Body of pancreas (tissue), 4 donors: ENCODE data around the gene DGLUCY. TPM values are rescaled to one million over a fixed set of nuclear protein-coding genes. Genes with fewer than 3 reads are reported as not detected.

Source experiments
- ATAC-seq: fragments of 150-250 bp; one replicate; pipeline ENCODE4 v1.9.1; 2016
- DNase-seq, 4 donors: peaks; one replicate each; pipeline ENCODE4 v3.0.0-alpha.2; 2019
- H3K27ac ChIP-seq, 4 donors: fragments of 200-600 bp; sonication (generic); 1 replicate in 3 of 4; 2 replicates in 1 of 4; pipeline versions ENCODE4 v1.5.1 to v1.6.1; 2016 to 2019; ENCODE audit warnings: mild to moderate bottlenecking in 1 of 4, mixed read lengths in 1 of 4, moderate library complexity in 1 of 4
- H3K27me3 ChIP-seq, 2 donors: fragments of 200-600 bp; sonication (generic); one replicate each; pipeline ENCODE4 v1.6.0; 2016; ENCODE audit warnings: mild to moderate bottlenecking in 1 of 2
- H3K36me3 ChIP-seq, 2 donors: fragments of 200-600 bp; sonication (generic); replicated peaks in 1 of 2; 2 replicates each; pipeline ENCODE4 v1.5.1; 2016; ENCODE audit warnings: low read depth in 2 of 2; ENCODE audit not compliant: insufficient read depth in 1 of 2
- H3K4me1 ChIP-seq: fragments of 200-600 bp; sonication (generic); one replicate; pipeline ENCODE4 v1.6.0; 2016
- H3K4me3 ChIP-seq, 2 donors: fragments of 200-600 bp; sonication (generic); 1 replicate in 1 of 2; 2 replicates in 1 of 2; pipeline ENCODE4 v1.5.1; 2016 to 2019
- H3K9me3 ChIP-seq, 3 donors: fragments of 200-600 bp; sonication (generic); 1 replicate in 2 of 3; 2 replicates in 1 of 3; pipeline ENCODE4 v1.5.1; 2016
- POLR2A ChIP-seq, 3 donors: fragments of 450-650 bp; IDR thresholded peaks; one replicate each; pipeline ENCODE4 v1.6.1; 2016; ENCODE audit warnings: antibody characterized with exemption in 3 of 3, mild to moderate bottlenecking in 2 of 3
- WGBS, 2 donors: methylation state at CpG; one replicate each; pipeline ENCODE4 v1.1.5; 2017; 5-methylcytosine and 5-hydroxymethylcytosine counted together
- intact Hi-C: fragments of 100-400 bp; cut with DNase I; formaldehyde crosslinking; loops from one replicate; pipeline ENCODE4 v1.15.1; 2023
- total RNA-seq, 2 donors: library from RNA; depleted of rRNA; stranded (reverse); fragments of >200 nt; gene quantifications; one replicate each; pipeline ENCODE4 v1.1.0, GENCODE V29; 2016
- TF ChIP-seq, protein P1 (sequence below), 7 experiments: fragments of 450-650 bp in 4 of 7; fragments of 200-600 bp in 3 of 7; sonication (generic) in 3 of 7; IDR thresholded peaks; one replicate each; pipeline ENCODE4 v1.5.1; 2016 to 2019; ENCODE audit warnings: antibody characterized with exemption in 7 of 7

The DGLUCY gene
- total RNA-seq, 2 donors from 2014 or later, result 30.9 to 77.8 TPM

DNA sequence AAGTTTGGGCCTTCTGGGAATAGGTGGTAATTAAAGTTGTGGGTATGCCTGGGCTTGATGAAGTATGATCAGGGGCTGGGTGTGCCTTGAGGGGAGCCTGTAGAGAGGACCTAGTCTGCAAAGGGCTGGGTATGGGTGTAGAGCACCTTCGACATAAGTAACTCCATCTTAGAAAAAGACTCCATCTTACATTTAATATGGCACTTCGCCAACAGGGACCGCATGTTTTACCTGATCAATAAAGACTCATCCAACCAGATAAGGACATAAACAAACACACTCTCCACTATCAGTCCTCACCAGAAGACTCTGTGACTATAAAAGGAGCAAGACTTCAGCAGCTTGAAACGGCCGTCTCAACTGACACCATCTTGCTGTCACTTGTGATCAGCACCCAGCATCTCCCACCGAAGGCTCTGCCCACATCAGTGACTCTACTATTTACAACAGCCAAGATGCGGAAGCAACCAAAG is 154.1 kb downstream of the DGLUCY start:
- H3K4me3 ChIP-seq, result no peak overlapping the region
- no peak for ATAC-seq
- no peaks in the 10 kb centered on the region for H3K36me3 ChIP-seq
- peaks cover 11% of the 10 kb centered on the region for H3K4me1 ChIP-seq
- WGBS, 2 donors, result 83 to 90% methylated on average over 6 to 7 of the region's 7 CpGs
- H3K27ac ChIP-seq, result no peak overlapping the region
- TF ChIP-seq, protein P1, sequence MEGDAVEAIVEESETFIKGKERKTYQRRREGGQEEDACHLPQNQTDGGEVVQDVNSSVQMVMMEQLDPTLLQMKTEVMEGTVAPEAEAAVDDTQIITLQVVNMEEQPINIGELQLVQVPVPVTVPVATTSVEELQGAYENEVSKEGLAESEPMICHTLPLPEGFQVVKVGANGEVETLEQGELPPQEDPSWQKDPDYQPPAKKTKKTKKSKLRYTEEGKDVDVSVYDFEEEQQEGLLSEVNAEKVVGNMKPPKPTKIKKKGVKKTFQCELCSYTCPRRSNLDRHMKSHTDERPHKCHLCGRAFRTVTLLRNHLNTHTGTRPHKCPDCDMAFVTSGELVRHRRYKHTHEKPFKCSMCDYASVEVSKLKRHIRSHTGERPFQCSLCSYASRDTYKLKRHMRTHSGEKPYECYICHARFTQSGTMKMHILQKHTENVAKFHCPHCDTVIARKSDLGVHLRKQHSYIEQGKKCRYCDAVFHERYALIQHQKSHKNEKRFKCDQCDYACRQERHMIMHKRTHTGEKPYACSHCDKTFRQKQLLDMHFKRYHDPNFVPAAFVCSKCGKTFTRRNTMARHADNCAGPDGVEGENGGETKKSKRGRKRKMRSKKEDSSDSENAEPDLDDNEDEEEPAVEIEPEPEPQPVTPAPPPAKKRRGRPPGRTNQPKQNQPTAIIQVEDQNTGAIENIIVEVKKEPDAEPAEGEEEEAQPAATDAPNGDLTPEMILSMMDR (IDR thresholded peaks at IDR 0.05), result no peak
- no peak for TF ChIP-seq POLR2A (IDR thresholded peaks at IDR 0.05)
- DNase-seq, result no peak
- no peaks in the 10 kb centered on the region for H3K27me3 ChIP-seq
- no peaks in the 10 kb centered on the region for H3K9me3 ChIP-seq
- intact Hi-C loops, result no loop called here

DNA sequence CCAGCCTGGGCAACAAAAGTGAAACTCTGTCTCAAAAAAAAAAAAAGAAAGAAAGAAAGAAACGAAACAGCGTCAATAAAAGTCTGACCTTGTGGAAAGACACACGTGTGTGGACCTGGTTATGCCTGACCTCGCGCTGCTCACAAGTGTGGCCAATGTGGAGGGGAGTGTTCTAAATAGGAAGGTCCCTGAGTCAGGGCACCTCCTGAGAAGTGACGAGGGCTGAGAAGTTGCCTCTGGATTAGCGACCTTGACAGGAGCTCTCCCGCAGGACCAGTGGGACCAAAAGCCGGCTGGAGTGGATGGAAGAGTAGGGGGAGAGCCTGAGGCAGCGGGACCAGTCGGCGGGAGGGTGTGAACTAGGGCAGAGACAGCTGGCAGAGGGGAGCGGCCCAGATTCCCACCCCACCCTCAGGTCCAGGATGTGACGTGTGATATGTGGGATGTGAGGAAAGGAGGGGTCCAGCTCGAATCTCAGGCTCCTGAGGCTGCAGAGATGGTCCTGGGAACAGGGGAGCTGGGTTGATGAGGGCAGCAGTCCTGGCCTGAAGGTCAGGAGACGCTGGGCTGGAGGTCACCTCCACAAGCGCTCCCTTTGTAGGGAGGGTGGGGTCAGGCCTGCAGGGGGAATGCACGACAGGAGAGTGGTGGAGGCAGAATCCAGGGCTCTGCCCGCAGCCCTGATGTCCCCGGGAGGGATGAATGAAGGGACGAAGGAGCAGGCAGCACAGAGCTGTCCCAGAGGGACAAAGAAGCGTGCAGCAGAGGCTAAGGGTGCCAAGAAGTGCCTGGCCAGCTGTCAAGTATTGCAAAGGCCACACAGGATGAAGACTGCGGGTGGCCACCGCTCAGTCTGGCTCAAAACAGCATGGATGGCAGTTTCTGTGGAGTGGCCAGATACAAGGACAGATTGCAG is 155.5 kb downstream of the DGLUCY start:
- Histone ChIP-seq H3K4me1 (peaks cover 6% of the 10 kb centered on the region), H3K9me3 (no peaks in the 10 kb centered on the region), H3K27me3 (no peaks in the 10 kb centered on the region), H3K27ac (no peak overlapping the region), H3K4me3 (no peak overlapping the region), H3K36me3 (no peaks in the 10 kb centered on the region)
- ATAC-seq (no peak), DNase-seq (no peak)
- intact Hi-C loops, result no loop called here
- WGBS, 2 donors, result 59 to 66% methylated on average over 24 of the region's 24 CpGs
- TF ChIP-seq, protein P1 (IDR thresholded peaks at IDR 0.05), result no peak
- no peak for TF ChIP-seq POLR2A (IDR thresholded peaks at IDR 0.05)

- H3K9me3 ChIP-seq, result no peaks in the 10 kb centered on the region
- no peak for TF ChIP-seq POLR2A (IDR thresholded peaks at IDR 0.05)
- TF ChIP-seq, protein P1 (IDR thresholded peaks at IDR 0.05), result no peak
- no peaks in the 10 kb centered on the region for H3K27me3 ChIP-seq
- 93 to 97% methylated on average over 6 of the region's 6 CpGs for WGBS, 2 donors
- ATAC-seq, result no peak
- no peak overlapping the region for H3K4me3 ChIP-seq
- no peaks in the 10 kb centered on the region for H3K4me1 ChIP-seq
- H3K27ac ChIP-seq, result no peak overlapping the region
- DNase-seq, result no peak
- intact Hi-C loops, result no loop called here
- H3K36me3 ChIP-seq, result no peaks in the 10 kb centered on the region
Observed at GRCh38 chr14:91270188-91270587, 156.3 kb downstream of the DGLUCY start.

- Histone ChIP-seq H3K4me1 (no peaks in the 10 kb centered on the region), H3K27me3 (no peaks in the 10 kb centered on the region), H3K4me3 (no peak overlapping the region), H3K9me3 (no peaks in the 10 kb centered on the region), H3K36me3 (no peaks in the 10 kb centered on the region), H3K27ac (no peak overlapping the region)
- WGBS, 2 donors, result 62 to 64% methylated on average over 5 of the region's 8 CpGs
- no peak for DNase-seq
- no peak for ATAC-seq
- TF ChIP-seq POLR2A (IDR thresholded peaks at IDR 0.05), result no peak
- TF ChIP-seq, protein P1 (IDR thresholded peaks at IDR 0.05), result no peak
- intact Hi-C loops, result no loop called here
Observed at GRCh38 chr14:91270619-91271018, 156.7 kb downstream of the DGLUCY start.
